B cell (primary cell): ENCODE measurements around the gene TENM4. TPM values are rescaled to one million over a fixed set of nuclear protein-coding genes. Genes with fewer than 3 reads are reported as not detected.

Source experiments
- ATAC-seq: fragments of 200-7000 bp; cut with Tn5 transposase; one replicate; pipeline ENCODE4 v1.10.0; 2021; ENCODE audit warnings: low read depth, mild to moderate bottlenecking, moderate number of reproducible peaks, moderate library complexity
- CTCF ChIA-PET: fragments of 350-600 bp; sonication (Branson Sonifier 250); formaldehyde crosslinking; loops from one replicate; lab custom pipeline; 2021; ENCODE audit warnings: antibody characterized with exemption, inconsistent platforms; lab: Charles Lee
- POLR2A ChIA-PET: fragments of 350-600 bp; sonication (Branson Sonifier 250); formaldehyde crosslinking; loops from one replicate; lab custom pipeline; 2021; ENCODE audit warnings: antibody characterized with exemption; lab: Charles Lee
- DNase-seq: peaks from one replicate; pipeline ENCODE4 v3.0.0; 2013
- H2AFZ ChIP-seq: 2 replicates; pipeline ENCODE4 v1.6.1; 2012; ENCODE audit warnings: mild to moderate bottlenecking, low read depth, low read length; ENCODE audit not compliant: insufficient read depth, poor library complexity, severe bottlenecking
- H3K27ac ChIP-seq, 2 donors: 1 replicate in 1 of 2; 2 replicates in 1 of 2; pipeline ENCODE4 v1.5.1; 2012 to 2013; ENCODE audit warnings: low read length in 2 of 2, mild to moderate bottlenecking in 2 of 2, moderate library complexity in 1 of 2
- H3K27me3 ChIP-seq, 4 experiments: fragments of 200-600 bp in 1 of 4; sonication (generic) in 1 of 4; replicated peaks in 1 of 4; 1 replicate in 2 of 4; 2 replicates in 2 of 4; pipeline versions ENCODE4 v1.6.1 to v1.7.0; 2013 to 2016; ENCODE audit warnings: low read length in 3 of 4, mild to moderate bottlenecking in 2 of 4, mixed read lengths in 1 of 4, moderate library complexity in 1 of 4; ENCODE audit not compliant: insufficient read depth in 4 of 4, control insufficient read depth in 3 of 4; ENCODE audit errors: control extremely low read depth in 1 of 4
- H3K36me3 ChIP-seq, 2 experiments: replicated peaks in 1 of 2; 1 replicate in 1 of 2; 2 replicates in 1 of 2; pipeline versions ENCODE4 v1.6.1 to v1.7.1; 2013; ENCODE audit warnings: low read length in 1 of 2; ENCODE audit not compliant: insufficient read depth in 2 of 2, control insufficient read depth in 1 of 2; ENCODE audit errors: control extremely low read depth in 1 of 2, extremely low read depth in 1 of 2
- H3K4me1 ChIP-seq, 2 donors: fragments of 200-600 bp in 1 of 2; sonication (generic) in 1 of 2; 1 replicate in 1 of 2; 2 replicates in 1 of 2; pipeline versions ENCODE4 v1.5.1 to v1.6.1; 2013 to 2017; ENCODE audit warnings: low read length in 2 of 2; ENCODE audit not compliant: control insufficient read depth in 2 of 2, insufficient read depth in 2 of 2
- H3K4me2 ChIP-seq: replicated peaks from 2 replicates; pipeline ENCODE3; 2012; ENCODE audit warnings: mild to moderate bottlenecking, low read depth, low read length; ENCODE audit not compliant: poor library complexity, severe bottlenecking
- H3K4me3 ChIP-seq, 5 experiments: fragments of 200-600 bp in 1 of 5; sonication (generic) in 1 of 5; 1 replicate in 3 of 5; 2 replicates in 2 of 5; pipeline versions ENCODE4 v1.5.1 to v1.7.0; 2011 to 2016; ENCODE audit warnings: low read length in 4 of 5, mild to moderate bottlenecking in 4 of 5, low read depth in 2 of 5, control low read depth in 1 of 5, moderate library complexity in 1 of 5; ENCODE audit not compliant: insufficient read depth in 1 of 5; ENCODE audit errors: control extremely low read depth in 1 of 5, extremely low read depth in 1 of 5
- H3K79me2 ChIP-seq: fragments of 200-600 bp; sonication (generic); one replicate; pipeline ENCODE4 v1.6.0; 2016; ENCODE audit warnings: low read length; ENCODE audit not compliant: control insufficient read depth, insufficient read depth
- H3K9ac ChIP-seq: fragments of 200-600 bp; sonication (generic); 2 replicates; pipeline ENCODE4 v1.6.1; 2017; ENCODE audit warnings: mild to moderate bottlenecking, low read length, moderate library complexity
- H3K9me3 ChIP-seq, 3 donors: one replicate each; pipeline versions ENCODE4 v1.6.1 to v1.7.1; 2013; ENCODE audit warnings: low read length in 2 of 3; ENCODE audit not compliant: control insufficient read depth in 2 of 3, insufficient read depth in 1 of 3; ENCODE audit errors: control extremely low read depth in 1 of 3
- H4K20me1 ChIP-seq: 2 replicates; pipeline ENCODE4 v1.6.0; 2012; ENCODE audit warnings: mild to moderate bottlenecking, low read length; ENCODE audit not compliant: insufficient read depth, control insufficient read depth, poor library complexity, severe bottlenecking
- H3K27ac Mint-ChIP-seq: one replicate; pipeline ENCODE4 v1.8.0; 2021; ENCODE audit warnings: mixed read lengths
- H3K27me3 Mint-ChIP-seq: one replicate; pipeline ENCODE4 v1.8.0; 2021; ENCODE audit warnings: mixed read lengths
- H3K4me1 Mint-ChIP-seq: one replicate; pipeline ENCODE4 v1.8.0; 2021; ENCODE audit warnings: mixed read lengths
- H3K4me3 Mint-ChIP-seq: one replicate; pipeline ENCODE4 v1.8.0; 2021; ENCODE audit warnings: mixed read lengths
- H3K9me3 Mint-ChIP-seq: one replicate; pipeline ENCODE4 v1.8.0; 2022; ENCODE audit warnings: mixed read lengths; ENCODE audit not compliant: insufficient read depth
- EZH2 ChIP-seq: IDR thresholded peaks from 2 replicates; pipeline ENCODE4 v1.6.1; 2012; ENCODE audit warnings: borderline replicate concordance, low read depth, mild to moderate bottlenecking, moderate library complexity, low read length; ENCODE audit not compliant: insufficient read depth, poor library complexity, severe bottlenecking
- WGBS: methylation state at CpG from one replicate; pipeline ENCODE4 v1.1.5; 2013; ENCODE audit warnings: missing lambda C conversion rate; ENCODE audit not compliant: insufficient coverage; 5-methylcytosine and 5-hydroxymethylcytosine counted together
- intact Hi-C: fragments of 100-400 bp; cut with micrococcal nuclease; formaldehyde crosslinking; loops from one replicate; pipeline ENCODE4 v1.10.0; 2022
- polyA plus RNA-seq: library from polyadenylated mRNA; depleted of rRNA; stranded (reverse); fragments of >200 nt; gene quantifications from 2 replicates; pipeline ENCODE4 v1.2.3, GENCODE V29; 2012
- total RNA-seq, 2 donors: library from RNA; stranded (reverse); fragments of 120-200 nt in 1 of 2; gene quantifications; 1 replicate in 1 of 2; 2 replicates in 1 of 2; pipeline versions ENCODE4 v1.2.3 to v1.2.4, GENCODE V29; 2013 to 2022
- TF ChIP-seq, protein P1 (sequence below): fragments of 200-600 bp; IDR thresholded peaks from one replicate; pipeline ENCODE4 v1.8.0; 2022; ENCODE audit warnings: antibody characterized with exemption, mild to moderate bottlenecking

TENM4 gene
- total and polyA plus RNA-seq, 2 donors (not counting 1 experiment from before 2014, with no cell fraction given), result 0.09 to 5.7 TPM

DNA sequence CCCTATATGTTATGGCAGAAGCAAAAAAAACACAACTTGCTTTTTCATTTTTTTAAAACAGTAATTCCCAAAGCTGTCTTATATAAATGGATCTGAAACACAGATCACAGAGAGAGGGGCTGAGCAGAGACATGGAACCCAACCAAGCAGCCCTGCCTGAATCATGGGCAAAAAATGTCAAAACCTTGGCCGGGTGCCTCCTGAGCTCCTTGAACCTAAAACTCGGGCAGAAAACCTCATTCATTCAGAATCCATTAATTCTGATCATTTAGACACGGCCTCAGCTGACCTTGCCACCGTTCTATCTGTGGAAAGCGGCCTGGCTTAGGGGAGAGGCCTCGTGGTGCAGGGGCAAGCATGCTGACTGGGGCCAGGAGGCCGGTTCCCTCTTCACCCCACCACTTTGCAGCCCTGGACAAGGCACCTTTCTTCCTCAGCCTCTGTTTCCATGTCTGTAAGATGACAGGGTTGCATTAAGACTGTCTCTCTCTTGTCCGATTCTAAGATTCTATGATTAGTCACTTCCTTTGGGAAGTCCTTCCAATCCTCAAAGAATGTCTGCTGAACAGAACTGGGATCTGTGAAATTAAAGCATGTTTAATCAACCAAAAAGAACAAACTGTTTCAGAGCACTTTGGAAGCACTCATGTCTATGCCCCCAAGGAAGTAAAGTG, 26.0 kb downstream of the TENM4 start:
- ChIA-PET CTCF (no interaction called here), POLR2A (no interaction called here)
- Histone ChIP-seq H3K27me3 (no peaks in the 10 kb centered on the region), H3K36me3 (no peaks in the 10 kb centered on the region), H4K20me1 (no peaks in the 10 kb centered on the region), H3K79me2 (no peaks in the 10 kb centered on the region), H3K9ac (no peak overlapping the region), H3K9me3 (peaks cover 0 to 6% (median 1%) of the 10 kb centered on the region in 3 donors), H3K4me2 (no peak overlapping the region), H3K27ac (no peak overlapping the region), H2AFZ (no peak overlapping the region), H3K4me3 (no peak overlapping the region), H3K4me1 (no peaks in the 10 kb centered on the region)
- no peak for ATAC-seq
- Mint-ChIP-seq H3K27me3 (peaks cover 8% of the 10 kb centered on the region), H3K4me3 (no peak overlapping the region), H3K27ac (no peak overlapping the region), H3K4me1 (no peaks in the 10 kb centered on the region), H3K9me3 (no peaks in the 10 kb centered on the region)
- intact Hi-C loops, result no loop called here
- whole genome bisulfite sequencing, result 81% methylated on average over 8 of the region's 8 CpGs
- TF ChIP-seq, protein P1, sequence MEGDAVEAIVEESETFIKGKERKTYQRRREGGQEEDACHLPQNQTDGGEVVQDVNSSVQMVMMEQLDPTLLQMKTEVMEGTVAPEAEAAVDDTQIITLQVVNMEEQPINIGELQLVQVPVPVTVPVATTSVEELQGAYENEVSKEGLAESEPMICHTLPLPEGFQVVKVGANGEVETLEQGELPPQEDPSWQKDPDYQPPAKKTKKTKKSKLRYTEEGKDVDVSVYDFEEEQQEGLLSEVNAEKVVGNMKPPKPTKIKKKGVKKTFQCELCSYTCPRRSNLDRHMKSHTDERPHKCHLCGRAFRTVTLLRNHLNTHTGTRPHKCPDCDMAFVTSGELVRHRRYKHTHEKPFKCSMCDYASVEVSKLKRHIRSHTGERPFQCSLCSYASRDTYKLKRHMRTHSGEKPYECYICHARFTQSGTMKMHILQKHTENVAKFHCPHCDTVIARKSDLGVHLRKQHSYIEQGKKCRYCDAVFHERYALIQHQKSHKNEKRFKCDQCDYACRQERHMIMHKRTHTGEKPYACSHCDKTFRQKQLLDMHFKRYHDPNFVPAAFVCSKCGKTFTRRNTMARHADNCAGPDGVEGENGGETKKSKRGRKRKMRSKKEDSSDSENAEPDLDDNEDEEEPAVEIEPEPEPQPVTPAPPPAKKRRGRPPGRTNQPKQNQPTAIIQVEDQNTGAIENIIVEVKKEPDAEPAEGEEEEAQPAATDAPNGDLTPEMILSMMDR, result no peak
- TF ChIP-seq EZH2, result no peak
- DNase-seq, result no peak

DNA sequence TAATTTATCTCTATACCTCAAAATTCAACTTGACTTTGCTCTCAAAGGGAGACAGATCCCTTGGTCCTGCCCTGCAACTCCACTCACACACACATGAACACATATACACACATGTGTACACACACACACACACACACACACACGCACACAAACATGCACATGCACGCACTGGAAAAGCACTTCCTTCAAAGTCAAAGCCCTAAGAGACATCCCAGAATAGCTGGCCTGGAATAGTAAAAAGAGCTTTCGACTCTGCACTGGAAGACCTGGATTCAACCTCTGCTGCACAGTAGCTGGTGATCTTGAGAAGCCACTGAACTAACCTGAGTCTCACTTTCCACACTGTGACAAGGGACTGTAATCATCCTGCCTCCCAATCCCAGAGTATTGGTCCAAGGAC, 26.8 kb downstream of the TENM4 start:
- Histone ChIP-seq H2AFZ (no peak overlapping the region), H3K27me3 (no peaks in the 10 kb centered on the region), H4K20me1 (no peaks in the 10 kb centered on the region), H3K4me2 (no peak overlapping the region), H3K79me2 (no peaks in the 10 kb centered on the region), H3K9ac (no peak overlapping the region), H3K9me3 (peaks cover 0 to 6% (median 1%) of the 10 kb centered on the region in 3 donors), H3K4me3 (no peak overlapping the region), H3K36me3 (no peaks in the 10 kb centered on the region), H3K27ac (no peak overlapping the region), H3K4me1 (no peaks in the 10 kb centered on the region)
- no peak for TF ChIP-seq EZH2
- TF ChIP-seq, protein P1, result no peak
- Mint-ChIP-seq H3K27ac (no peak overlapping the region), H3K4me3 (no peak overlapping the region), H3K9me3 (no peaks in the 10 kb centered on the region), H3K27me3 (peaks cover 8% of the 10 kb centered on the region), H3K4me1 (no peaks in the 10 kb centered on the region)
- ChIA-PET POLR2A (no interaction called here), CTCF (no interaction called here)
- WGBS, result 89% methylated on average over 3 of the region's 3 CpGs
- intact Hi-C loops, result no loop called here
- DNase-seq (no peak), ATAC-seq (no peak)
